Activated CD4-positive, CD25-positive, alpha-beta regulatory T cell treated with anti-CD3 and anti-CD28 coated beads, Interleukin-2, amount 50 U/mL, for 72 hours (primary cell): ENCODE results near the gene DMC1.

Experiments
- DNase-seq: peaks from one replicate; pipeline ENCODE4 v3.0.0; 2021

DMC1 gene

DNA sequence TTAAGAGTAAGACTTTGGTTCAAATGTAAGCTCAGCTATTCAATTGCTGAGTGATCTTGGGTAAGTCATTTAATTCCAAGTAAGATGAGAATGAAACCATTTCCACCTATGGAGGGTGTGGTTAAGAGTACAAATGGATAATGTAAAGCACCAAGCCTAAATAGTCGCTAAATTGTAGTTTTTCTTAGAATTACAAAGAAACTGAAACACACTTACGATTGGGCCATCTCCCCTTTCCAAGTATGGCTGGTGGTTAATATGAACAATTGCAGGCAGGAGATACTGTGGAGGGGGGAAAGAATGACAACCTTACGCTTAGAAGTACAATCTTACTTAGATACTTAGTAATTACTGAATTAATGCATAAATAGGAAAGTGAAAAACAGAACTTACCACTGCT lies 72.1 kb downstream of the DMC1 start:
- no peak for DNase-seq

DNA sequence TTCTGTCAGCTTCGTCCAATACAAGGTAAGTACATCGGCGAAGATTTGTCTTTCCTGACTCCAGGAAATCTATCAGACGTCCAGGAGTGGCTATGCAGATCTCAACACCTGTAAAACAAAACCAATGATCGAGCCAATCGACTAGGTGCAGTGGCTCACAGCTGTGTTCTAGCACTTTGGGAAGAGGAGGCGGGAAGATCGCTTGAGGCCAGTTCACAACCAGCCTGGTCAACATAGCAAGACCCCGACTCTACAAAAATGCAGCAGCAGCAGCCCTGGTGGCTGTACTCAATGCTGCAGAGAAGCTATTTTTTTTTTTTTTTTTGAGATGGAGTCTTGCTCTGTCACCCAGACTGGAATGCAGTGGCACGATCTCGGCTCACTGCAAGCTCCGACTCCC lies 75.0 kb downstream of the DMC1 start:
- no peak for DNase-seq

- no peak for DNase-seq
Measured at GRCh38 chr22:38494498-38494897, 75.5 kb downstream of the DMC1 start.

GRCh38 chr22:38491707-38492348 lies 78.2 kb downstream of the DMC1 start:
- DNase-seq, result no peak

GRCh38 chr22:38490915-38491314 lies 79.1 kb downstream of the DMC1 start:
- DNase-seq, result no peak

DNA sequence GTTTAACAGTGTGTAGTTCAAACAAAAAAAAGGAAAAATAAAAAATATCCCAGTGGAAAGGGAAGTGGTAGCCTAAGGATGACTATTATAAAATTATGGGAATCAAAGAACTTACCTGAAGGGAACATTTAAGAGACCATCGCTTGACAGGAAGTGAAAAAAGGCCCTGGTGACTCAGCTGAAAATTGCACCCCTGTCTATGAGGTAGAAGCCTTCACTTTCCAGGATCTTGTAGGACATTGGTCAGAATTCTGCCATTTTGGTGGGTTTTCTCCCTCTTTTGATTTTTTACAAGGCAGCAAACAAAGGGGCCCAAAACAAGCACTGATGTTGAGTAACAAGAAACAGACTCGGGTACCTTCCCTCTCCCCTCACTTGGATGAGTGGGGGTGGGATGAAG lies 79.5 kb downstream of the DMC1 start:
- DNase-seq, result no peak

DNA sequence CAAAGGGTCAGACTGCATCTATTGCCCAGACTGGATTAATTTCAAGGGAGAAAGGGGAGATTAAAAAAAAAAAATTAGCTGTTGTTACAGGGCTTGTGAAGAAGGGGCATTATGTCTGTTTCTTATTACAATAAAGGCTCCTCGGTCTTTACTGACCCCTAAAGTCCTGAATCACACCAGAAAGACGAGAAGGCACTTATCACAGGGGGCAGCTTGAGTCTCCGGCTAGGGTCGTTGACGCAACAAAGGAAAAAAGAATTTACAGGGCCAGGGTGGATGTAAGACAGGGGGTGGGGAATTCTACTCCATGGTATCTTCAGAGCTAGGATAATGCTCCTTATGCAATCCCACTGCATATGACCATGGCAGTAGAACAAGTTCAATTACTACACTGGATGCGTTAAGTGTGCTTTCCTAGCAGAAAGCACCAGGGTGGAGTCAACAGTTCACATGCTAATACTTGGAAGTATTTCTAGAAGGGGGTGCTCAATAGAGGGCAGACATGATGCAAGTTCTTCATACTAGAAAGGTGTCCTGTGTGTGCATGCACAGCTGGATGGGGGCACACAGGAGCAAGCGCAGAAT lies 80.3 kb downstream of the DMC1 start:
- DNase-seq, result no peak

DNA sequence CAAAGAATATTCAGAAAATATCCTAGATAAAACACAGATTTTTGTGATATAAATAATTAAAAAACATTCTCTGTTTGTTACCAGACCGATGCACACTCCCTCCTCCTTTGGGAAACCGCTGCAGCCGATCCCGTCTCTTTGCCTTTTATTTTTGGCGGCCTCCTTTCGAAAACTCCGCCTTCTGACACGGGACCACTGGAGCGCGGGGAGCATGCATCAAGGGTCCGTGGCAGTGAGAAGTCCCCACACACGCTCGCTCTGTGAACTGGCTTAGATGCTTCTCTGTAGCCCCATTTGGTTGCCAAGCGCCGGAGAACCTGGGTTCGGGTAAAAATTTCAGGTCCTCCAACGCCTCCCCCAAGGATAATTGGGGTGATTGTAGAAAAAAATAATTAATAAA lies 80.8 kb downstream of the DMC1 start:
- no peak for DNase-seq

DNA sequence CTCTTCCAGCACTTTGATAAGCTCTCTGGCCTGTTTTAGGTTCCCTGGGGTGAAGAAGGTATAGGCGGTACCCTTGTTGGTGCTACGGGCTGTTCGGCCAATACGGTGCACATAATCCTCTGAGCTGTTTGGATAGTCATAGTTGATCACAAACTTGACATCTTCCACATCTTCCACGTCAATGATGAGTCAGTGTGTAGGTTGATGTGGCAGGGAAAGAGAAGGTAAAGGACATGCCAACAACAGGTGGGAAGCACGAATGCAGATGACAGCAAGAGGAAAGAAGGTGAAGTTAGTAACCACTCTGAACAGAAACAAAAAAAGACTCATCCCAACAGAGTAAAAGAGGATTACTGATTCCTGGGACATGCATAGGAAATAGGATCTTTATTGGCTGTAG lies 82.0 kb downstream of the DMC1 start:
- DNase-seq, result no peak

DNA sequence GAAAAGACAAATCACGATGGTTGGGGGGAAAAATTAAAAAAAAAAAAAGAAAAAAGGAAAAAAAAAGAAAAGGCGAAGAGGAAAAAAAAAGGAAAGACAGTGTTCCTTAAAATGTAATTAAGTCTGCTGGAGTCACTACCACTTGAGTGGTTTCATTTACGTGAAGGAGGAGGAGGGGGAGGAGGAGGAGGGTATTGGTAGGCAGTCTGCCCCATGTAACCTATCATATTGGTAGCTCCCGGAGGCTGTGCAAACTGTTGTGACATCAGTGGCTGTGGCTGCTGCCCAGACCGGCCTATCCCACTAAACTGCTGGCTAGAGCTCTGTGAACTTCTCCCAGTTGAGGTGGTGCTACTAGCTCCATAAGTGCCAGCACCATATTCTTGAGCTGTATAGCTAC lies 84.2 kb downstream of the DMC1 start:
- DNase-seq, result no peak

GRCh38 chr22:38484244-38484643 lies 85.7 kb downstream of the DMC1 start:
- no peak for DNase-seq

DNA sequence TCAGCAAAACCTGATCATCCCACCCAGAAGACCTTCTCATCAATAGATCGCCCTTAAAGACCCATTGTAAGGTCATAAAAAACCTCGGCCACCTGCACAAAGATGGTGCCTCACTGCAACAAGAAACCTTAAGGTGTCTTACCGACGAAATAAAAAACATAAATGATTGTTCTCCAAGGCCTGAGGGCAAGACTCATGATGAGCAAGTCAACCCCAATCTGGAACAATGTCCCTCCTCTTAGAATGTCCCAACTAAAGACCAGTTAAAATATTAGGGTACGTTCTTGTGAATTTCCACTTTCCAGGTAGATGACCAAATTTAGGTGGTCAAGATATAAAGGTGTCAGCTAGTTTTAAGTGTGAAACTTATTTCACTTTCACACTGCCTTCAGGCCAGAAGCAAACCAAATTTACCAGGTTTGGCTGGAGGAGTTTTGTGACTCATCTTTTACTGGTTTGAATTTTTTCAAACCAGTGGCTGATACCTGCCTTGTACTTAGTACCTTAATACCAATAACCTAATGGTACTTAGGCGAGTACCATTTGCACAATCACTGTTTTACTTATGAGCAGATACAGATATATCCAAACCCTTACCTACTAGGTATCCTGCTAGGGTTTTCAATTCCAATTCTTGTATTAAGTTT lies 87.2 kb downstream of the DMC1 start:
- no peak for DNase-seq

- DNase-seq, result no peak
Measured at GRCh38 chr22:38481871-38482332, 88.1 kb downstream of the DMC1 start.

- no peak for DNase-seq
Measured at GRCh38 chr22:38481162-38481870, 88.7 kb downstream of the DMC1 start.

GRCh38 chr22:38479096-38479837 lies 90.7 kb downstream of the DMC1 start:
- no peak for DNase-seq

DNA sequence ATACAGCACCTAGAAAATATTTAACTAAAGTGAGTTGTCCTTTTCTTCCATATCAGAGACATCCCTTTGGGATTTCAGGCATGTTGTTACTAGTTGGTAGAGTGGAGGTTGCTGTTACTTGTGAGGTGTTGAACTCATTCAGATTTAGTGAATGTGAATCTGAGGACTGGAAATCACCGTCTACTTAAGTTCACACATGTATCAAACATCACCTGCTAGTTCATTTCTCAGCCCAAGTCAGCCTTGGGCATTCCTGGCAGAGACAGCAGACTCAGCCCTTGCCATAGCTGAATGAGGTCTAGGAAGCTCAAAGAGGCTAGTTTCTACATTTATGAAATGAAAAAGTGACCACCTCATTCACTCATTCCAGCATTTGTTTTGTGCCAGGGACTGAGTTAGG lies 92.4 kb downstream of the DMC1 start:
- DNase-seq, result no peak

GRCh38 chr22:38474003-38474607 lies 95.9 kb downstream of the DMC1 start:
- DNase-seq, result no peak

- no peak for DNase-seq
Measured at GRCh38 chr22:38471237-38471636, 98.7 kb downstream of the DMC1 start.

- peak; percentile 23 for DNase-seq
Measured at GRCh38 chr22:38470179-38470578, 99.8 kb downstream of the DMC1 start.

DNA sequence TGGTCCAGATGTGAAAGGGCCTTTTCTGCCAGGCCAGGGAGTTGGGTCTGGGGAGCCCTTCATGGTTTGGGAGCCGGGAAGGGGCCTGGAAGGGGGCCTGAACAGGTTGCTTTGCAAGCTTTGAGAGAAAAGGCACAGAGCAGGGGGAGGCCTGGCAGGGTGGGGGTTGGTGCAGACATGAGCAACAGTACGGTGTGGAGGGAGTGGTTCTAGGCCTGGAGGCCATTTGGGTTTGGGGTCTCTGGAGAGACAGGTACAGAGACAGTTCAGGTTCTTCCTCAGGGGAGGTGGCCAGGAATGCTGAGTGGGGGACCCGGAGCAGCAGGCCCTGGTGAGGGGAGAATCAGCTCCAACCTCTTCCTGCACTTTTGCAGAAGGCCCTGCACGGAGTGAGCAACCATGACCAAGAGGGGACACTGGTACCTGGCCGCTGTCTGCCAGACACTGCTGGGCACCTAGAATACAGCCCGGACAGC lies 100.6 kb downstream of the DMC1 start:
- DNase-seq, result peak; percentile 26
